HepG2 (cell line): Measurements from ENCODE around the gene ATP5MG. TPM values are rescaled to one million over a fixed set of nuclear protein-coding genes. Genes with fewer than 3 reads are reported as not detected.

ENCODE experiments used
- ATAC-seq: fragments of 200-7000 bp; cut with Tn5 transposase; 3 replicates; pipeline ENCODE4 v1.9.1; 2020; ENCODE audit warnings: mild to moderate bottlenecking, moderate library complexity
- BruUV-seq: library from RNA; stranded (reverse); fragments of 400-500 nt; replicated peaks from 2 replicates; lab custom pipeline; 2021; lab: Mats Ljungman, UMichigan
- CTCF ChIA-PET: fragments of 300-600 bp; formaldehyde crosslinking; extraction: SDS; loops from one replicate; lab custom pipeline; 2021; ENCODE audit warnings: low total read pairs, inconsistent platforms, low intra/inter-chr PET ratio; lab: Yijun Ruan, JAX
- POLR2A ChIA-PET: fragments of 350-600 bp; sonication (Branson Sonifier 250); formaldehyde crosslinking; loops from one replicate; lab custom pipeline; 2020; ENCODE audit warnings: antibody characterized with exemption, inconsistent platforms; lab: Yijun Ruan, JAX
- DNase-seq: peaks from one replicate; pipeline ENCODE4 v3.0.0-alpha.2; 2015; ENCODE audit warnings: low spot score
- FAIRE-seq: peaks from 3 replicates; lab custom pipeline; 2011; peaks lifted over from hg19 to GRCh38; lab: Jason Lieb, UNC
- H2AFZ ChIP-seq: one replicate; pipeline ENCODE4 v1.6.1; 2011; ENCODE audit warnings: low read length, inconsistent platforms
- H3K27ac ChIP-seq: fragments of 300-600 bp; 3 replicates; pipeline ENCODE4 v1.8.0; 2011; ENCODE audit warnings: mixed run types, mild to moderate bottlenecking, mixed read lengths, low read length, inconsistent platforms; ENCODE audit not compliant: insufficient read depth; ENCODE audit errors: extremely low read length
- H3K27me3 ChIP-seq, 2 experiments: fragments of 200-600 bp in 1 of 2; 2 replicates in 1 of 2; 3 replicates in 1 of 2; pipeline versions ENCODE4 v1.6.0 to v1.8.0; 2011; ENCODE audit warnings: low read length in 2 of 2, mild to moderate bottlenecking in 2 of 2, moderate library complexity in 2 of 2, inconsistent platforms in 1 of 2; ENCODE audit not compliant: insufficient read depth in 2 of 2, control insufficient read depth in 1 of 2
- H3K36me3 ChIP-seq, 2 experiments: fragments of 200-600 bp in 1 of 2; replicated peaks in 1 of 2; 2 replicates in 1 of 2; 3 replicates in 1 of 2; pipeline versions ENCODE4 v1.5.1 to v1.8.0; 2011; ENCODE audit warnings: low read length in 2 of 2, inconsistent platforms in 1 of 2; ENCODE audit not compliant: insufficient read depth in 2 of 2, control insufficient read depth in 1 of 2
- H3K4me1 ChIP-seq: 2 replicates; pipeline ENCODE4 v1.5.1; 2012; ENCODE audit warnings: low read length, inconsistent platforms; ENCODE audit not compliant: insufficient read depth
- H3K4me2 ChIP-seq: 2 replicates; pipeline ENCODE4 v1.6.0; 2011; ENCODE audit warnings: low read depth, low read length, inconsistent platforms
- H3K4me3 ChIP-seq, 3 experiments: fragments of 200-600 bp in 1 of 3; sonication (generic), shearing (Covaris generic) in 1 of 3; replicated peaks in 1 of 3; 2 replicates each; pipeline ENCODE4 v1.5.1; 2011 to 2016; ENCODE audit warnings: low read length in 3 of 3, inconsistent platforms in 2 of 3, low read depth in 2 of 3, mild to moderate bottlenecking in 2 of 3, control low read depth in 1 of 3, mixed read lengths in 1 of 3; ENCODE audit not compliant: insufficient read depth in 1 of 3
- H3K79me2 ChIP-seq: one replicate; pipeline ENCODE4 v1.6.1; 2011; ENCODE audit warnings: low read length, inconsistent platforms; ENCODE audit not compliant: insufficient read depth
- H3K9ac ChIP-seq: 2 replicates; pipeline ENCODE4 v1.6.0; 2011; ENCODE audit warnings: mild to moderate bottlenecking, low read depth, low read length, inconsistent platforms; ENCODE audit not compliant: insufficient read depth
- H3K9me3 ChIP-seq: 2 replicates; pipeline ENCODE4 v1.5.1; 2012; ENCODE audit warnings: mild to moderate bottlenecking, low read length
- H4K20me1 ChIP-seq: 2 replicates; pipeline ENCODE4 v1.6.0; 2011; ENCODE audit warnings: inconsistent platforms, mild to moderate bottlenecking, low read length, moderate library complexity; ENCODE audit not compliant: insufficient read depth
- ARNTL ChIP-seq: sonication (generic); formaldehyde crosslinking; IDR thresholded peaks from 2 replicates; pipeline ENCODE4 v1.4.0; 2020; ENCODE audit warnings: mild to moderate bottlenecking, missing genetic modification reagents
- CCDC6 ChIP-seq: sonication (generic); formaldehyde crosslinking; IDR thresholded peaks from 2 replicates; pipeline ENCODE4 v1.8.1; 2022; ENCODE audit warnings: mild to moderate bottlenecking, missing genetic modification reagents, moderate library complexity
- CREM ChIP-seq, 2 experiments: sonication (generic) in 1 of 2; formaldehyde crosslinking in 1 of 2; IDR thresholded peaks; 2 replicates each; pipeline versions ENCODE4 v1.4.0 to v1.6.1; 2016 to 2020; ENCODE audit warnings: antibody characterized with exemption in 1 of 2, mild to moderate bottlenecking in 1 of 2, missing genetic modification reagents in 1 of 2
- IKZF5 ChIP-seq: IDR thresholded peaks from 2 replicates; pipeline ENCODE4 v1.6.1; 2018; ENCODE audit warnings: missing genetic modification reagents, mild to moderate bottlenecking, missing compliant biosample characterization
- NFIB ChIP-seq: sonication (generic); formaldehyde crosslinking; IDR thresholded peaks from 2 replicates; pipeline ENCODE4 v1.9.0; 2021; ENCODE audit warnings: missing genetic modification reagents, mild to moderate bottlenecking, borderline replicate concordance
- RBM39 ChIP-seq: fragments of 200-400 bp; formaldehyde crosslinking; IDR thresholded peaks from one replicate; pipeline ENCODE4 v1.6.1; 2018; ENCODE audit warnings: antibody characterized with exemption, mild to moderate bottlenecking, low read depth, low read length; ENCODE audit not compliant: poor library complexity, severe bottlenecking
- SMAD3 ChIP-seq: sonication (generic); formaldehyde crosslinking; IDR thresholded peaks from 2 replicates; pipeline ENCODE4 v1.4.0; 2020; ENCODE audit warnings: missing genetic modification reagents
- SNAPC2 ChIP-seq: sonication (generic); formaldehyde crosslinking; IDR thresholded peaks from 2 replicates; pipeline ENCODE4 v1.8.1; 2022; ENCODE audit warnings: mild to moderate bottlenecking, missing genetic modification reagents
- ZNF124 ChIP-seq: sonication (generic); formaldehyde crosslinking; IDR thresholded peaks from 2 replicates; pipeline ENCODE4 v1.4.0; 2020; ENCODE audit warnings: missing genetic modification reagents
- ZNF234 ChIP-seq: sonication (generic); formaldehyde crosslinking; conservative IDR thresholded peaks from 2 replicates; pipeline ENCODE4 v1.5.1; 2020; ENCODE audit warnings: mild to moderate bottlenecking, missing genetic modification reagents
- ZNF317 ChIP-seq: sonication (generic); formaldehyde crosslinking; IDR thresholded peaks from 2 replicates; pipeline ENCODE4 v1.5.0; 2020; ENCODE audit warnings: mild to moderate bottlenecking, missing genetic modification reagents
- ZNF484 ChIP-seq: sonication (generic); formaldehyde crosslinking; IDR thresholded peaks from 2 replicates; pipeline ENCODE4 v1.5.1; 2020; ENCODE audit warnings: mild to moderate bottlenecking, low read depth, missing genetic modification reagents, borderline replicate concordance
- ZNF724P ChIP-seq: sonication (generic); formaldehyde crosslinking; IDR thresholded peaks from 2 replicates; pipeline ENCODE4 v1.8.0; 2022; ENCODE audit warnings: missing genetic modification reagents, borderline replicate concordance
- ZNF782 ChIP-seq: sonication (generic); formaldehyde crosslinking; IDR thresholded peaks from 2 replicates; pipeline ENCODE4 v1.4.0; 2020; ENCODE audit warnings: missing genetic modification reagents, mild to moderate bottlenecking, borderline replicate concordance
- WGBS: methylation state at CpG from one replicate; pipeline ENCODE4 v1.1.6; 2017; ENCODE audit warnings: low lambda C conversion rate; 5-methylcytosine and 5-hydroxymethylcytosine counted together
- in situ Hi-C: cut with HindIII; loops from 2 replicates; pipeline ENCODE4 v1.10.0; 2017; ENCODE audit warnings: low pct_unique_long_range_greater_than_20kb; ENCODE audit not compliant: extremely low pct_ligation_motif_present
- intact Hi-C: fragments of 100-400 bp; cut with micrococcal nuclease; formaldehyde crosslinking; loops from one replicate; pipeline ENCODE4 v1.10.0; 2022; ENCODE audit not compliant: unreplicated experiment
- polyA plus RNA-seq, 8 experiments: library from polyadenylated mRNA; depleted of rRNA in 3 of 8; stranded (reverse) in 7 of 8; unstranded in 1 of 8; fragments of >200 nt; fragmentation: Illumina TruSeq in 4 of 8; extraction: Trizol in 4 of 8; gene quantifications; 2 replicates each; pipeline versions ENCODE4 v1.2.1 to v1.2.3, GENCODE V29; 2011 to 2016; ENCODE audit warnings: low read depth in 4 of 8, missing spikeins in 1 of 8, mixed read lengths in 1 of 8; ENCODE audit not compliant: insufficient read depth in 1 of 8
- total RNA-seq, 5 experiments: library from RNA; depleted of rRNA; stranded (reverse); fragments of >200 nt; fragmentation: Illumina TruSeq; extraction: Trizol; gene quantifications; 2 replicates each; pipeline ENCODE4 v1.2.3, GENCODE V29; 2016; ENCODE audit warnings: low read depth in 1 of 5
- TF ChIP-seq, protein P1 (sequence below): fragments of 450-650 bp; IDR thresholded peaks from 2 replicates; pipeline ENCODE4 v1.6.1; 2017; ENCODE audit warnings: mild to moderate bottlenecking

Gene ATP5MG
- total and polyA plus RNA-seq, 2 of the 13 experiments (the other 11 are each of a cell fraction or from before 2014, with no cell fraction given), result 260 to 320 TPM

DNA sequence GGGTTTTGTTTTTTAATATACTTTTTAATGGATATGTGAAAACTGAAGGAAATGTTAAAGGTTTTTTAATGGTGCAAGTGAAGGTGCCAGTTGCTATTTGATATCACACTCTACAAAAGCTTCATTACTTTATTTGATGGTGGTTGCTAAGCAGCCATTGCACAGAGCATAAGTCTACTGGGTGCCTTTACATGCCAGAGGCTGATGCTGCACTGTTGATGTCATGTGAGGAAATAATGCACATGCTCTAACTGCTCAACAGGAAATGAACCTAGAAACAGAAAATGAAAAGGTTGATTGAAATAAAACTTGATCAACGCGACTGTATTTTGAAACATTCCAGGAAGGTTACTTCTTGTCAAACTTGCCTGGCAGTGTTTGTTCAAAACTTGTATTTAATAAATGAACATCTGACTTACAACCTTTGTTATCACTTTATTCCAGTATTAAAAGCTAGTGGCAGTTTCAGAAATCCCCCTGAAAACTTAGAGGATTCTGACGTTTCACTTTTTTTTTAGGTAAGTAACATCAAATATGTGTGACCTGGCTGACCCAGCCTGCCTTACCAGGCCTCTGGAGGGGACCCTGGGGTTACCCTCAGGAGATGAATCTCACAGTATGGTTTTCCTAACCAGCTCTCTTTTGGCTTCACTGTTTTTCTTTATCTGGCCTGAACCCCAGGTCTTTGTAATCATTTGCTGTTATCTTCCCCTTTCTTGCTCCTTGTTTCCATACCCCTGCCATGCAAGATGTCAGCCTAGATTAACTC, 2.4 kb upstream of the ATP5MG start:
- BruUV-seq, result no TSS peak
- Histone ChIP-seq H3K79me2 (peaks cover 26% of the 10 kb centered on the region), H3K4me2 (no peak overlapping the region), H2AFZ (no peak overlapping the region), H3K27ac (no peak overlapping the region), H4K20me1 (peaks cover 13% of the 10 kb centered on the region), H3K27me3 (no peaks in the 10 kb centered on the region; a peak in 1 of 5 replicates), H3K4me3 (no peak overlapping the region), H3K9ac (no peak overlapping the region), H3K9me3 (no peaks in the 10 kb centered on the region), H3K36me3 (peaks cover 5 to 15% of the 10 kb centered on the region in 2 experiments; a peak in 4 of 5 replicates), H3K4me1 (peaks cover 30% of the 10 kb centered on the region)
- in situ Hi-C loops (no loop called here), intact Hi-C loops (no loop called here)
- no peak for FAIRE-seq
- no peak for DNase-seq
- 96% methylated on average over 3 of the region's 3 CpGs for WGBS
- POLR2A ChIA-PET, result no interaction called here
- TF ChIP-seq SNAPC2 (CRISPR knock-in tag) (no peak), CCDC6 (CRISPR knock-in tag) (no peak), ZNF724P (CRISPR knock-in tag) (no peak), ZNF317 (CRISPR knock-in tag) (no peak), CREM (IDR thresholded peaks at IDR 0.05) (no peak), CREM (CRISPR knock-in tag; IDR thresholded peaks at IDR 0.05) (no peak), ZNF782 (CRISPR knock-in tag) (no peak), ARNTL (no peak), ZNF484 (CRISPR knock-in tag) (no peak), ZNF234 (CRISPR knock-in tag) (no peak), RBM39 (no peak), NFIB (CRISPR knock-in tag) (no peak), ZNF124 (CRISPR knock-in tag) (no peak), SMAD3 (CRISPR knock-in tag) (no peak), IKZF5 (CRISPR knock-in tag) (no peak)
- TF ChIP-seq, protein P1, sequence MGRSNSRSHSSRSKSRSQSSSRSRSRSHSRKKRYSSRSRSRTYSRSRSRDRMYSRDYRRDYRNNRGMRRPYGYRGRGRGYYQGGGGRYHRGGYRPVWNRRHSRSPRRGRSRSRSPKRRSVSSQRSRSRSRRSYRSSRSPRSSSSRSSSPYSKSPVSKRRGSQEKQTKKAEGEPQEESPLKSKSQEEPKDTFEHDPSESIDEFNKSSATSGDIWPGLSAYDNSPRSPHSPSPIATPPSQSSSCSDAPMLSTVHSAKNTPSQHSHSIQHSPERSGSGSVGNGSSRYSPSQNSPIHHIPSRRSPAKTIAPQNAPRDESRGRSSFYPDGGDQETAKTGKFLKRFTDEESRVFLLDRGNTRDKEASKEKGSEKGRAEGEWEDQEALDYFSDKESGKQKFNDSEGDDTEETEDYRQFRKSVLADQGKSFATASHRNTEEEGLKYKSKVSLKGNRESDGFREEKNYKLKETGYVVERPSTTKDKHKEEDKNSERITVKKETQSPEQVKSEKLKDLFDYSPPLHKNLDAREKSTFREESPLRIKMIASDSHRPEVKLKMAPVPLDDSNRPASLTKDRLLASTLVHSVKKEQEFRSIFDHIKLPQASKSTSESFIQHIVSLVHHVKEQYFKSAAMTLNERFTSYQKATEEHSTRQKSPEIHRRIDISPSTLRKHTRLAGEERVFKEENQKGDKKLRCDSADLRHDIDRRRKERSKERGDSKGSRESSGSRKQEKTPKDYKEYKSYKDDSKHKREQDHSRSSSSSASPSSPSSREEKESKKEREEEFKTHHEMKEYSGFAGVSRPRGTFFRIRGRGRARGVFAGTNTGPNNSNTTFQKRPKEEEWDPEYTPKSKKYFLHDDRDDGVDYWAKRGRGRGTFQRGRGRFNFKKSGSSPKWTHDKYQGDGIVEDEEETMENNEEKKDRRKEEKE, result no peak
- ATAC-seq, result no peak
- CTCF ChIA-PET, result no interaction called here
